Upper lobe of left lung (tissue), 4 donors: Measurements from ENCODE around the gene SPATA46.

Source experiments
- CTCF ChIP-seq, 6 experiments: fragments of 450-650 bp in 4 of 6; fragments of 200-600 bp in 2 of 6; sonication (generic) in 2 of 6; IDR thresholded peaks; one replicate each; pipeline ENCODE4 v1.5.1; 2016 to 2019; ENCODE audit warnings: antibody characterized with exemption in 6 of 6
- POLR2A ChIP-seq, 4 donors: fragments of 450-650 bp; IDR thresholded peaks; one replicate each; pipeline ENCODE4 v1.5.1; 2016 to 2017; ENCODE audit warnings: antibody characterized with exemption in 4 of 4, mild to moderate bottlenecking in 2 of 4

GRCh38 chr1:162370721-162371120 lies 5.9 kb downstream of the SPATA46 start:
- TF ChIP-seq CTCF (IDR thresholded peaks at IDR 0.05) (no peak), POLR2A (IDR thresholded peaks at IDR 0.05) (no peak)
